Muscle of arm (tissue), 12 donors: ENCODE measurements around the gene IL21. TPM values are rescaled to one million over a fixed set of nuclear protein-coding genes. Genes with fewer than 3 reads are reported as not detected.

Source experiments
- DNase-seq: peaks from one replicate; pipeline ENCODE4 v3.0.0-alpha.2; 2013
- polyA plus RNA-seq, 12 donors: library from polyadenylated mRNA; unstranded; fragments of 120-200 nt; gene quantifications; one replicate each; pipeline ENCODE4 v1.2.1, GENCODE V29; 2013; ENCODE audit not compliant: insufficient read length in 12 of 12

IL21 gene
- polyA plus RNA-seq, 12 donors, result not detected

DNA sequence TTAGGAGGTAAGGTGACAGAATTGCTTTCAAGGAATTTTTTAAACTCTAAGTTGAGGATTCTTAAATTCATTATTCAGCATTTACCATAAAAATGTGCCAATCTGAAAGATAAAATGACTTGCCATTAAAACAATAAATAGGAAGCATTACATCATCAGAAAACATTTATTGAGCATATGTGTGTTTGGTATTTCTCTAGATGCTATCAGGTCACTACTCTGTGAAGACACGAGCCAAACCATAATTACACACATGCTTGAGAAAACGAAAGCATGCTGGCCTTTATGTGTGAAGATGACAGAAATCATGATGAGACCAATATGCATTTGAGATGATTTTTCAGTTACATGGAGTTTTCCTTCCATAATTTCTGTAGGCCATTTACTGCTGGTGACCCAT is 12.3 kb upstream of the IL21 start:
- DNase-seq, result no peak

DNA sequence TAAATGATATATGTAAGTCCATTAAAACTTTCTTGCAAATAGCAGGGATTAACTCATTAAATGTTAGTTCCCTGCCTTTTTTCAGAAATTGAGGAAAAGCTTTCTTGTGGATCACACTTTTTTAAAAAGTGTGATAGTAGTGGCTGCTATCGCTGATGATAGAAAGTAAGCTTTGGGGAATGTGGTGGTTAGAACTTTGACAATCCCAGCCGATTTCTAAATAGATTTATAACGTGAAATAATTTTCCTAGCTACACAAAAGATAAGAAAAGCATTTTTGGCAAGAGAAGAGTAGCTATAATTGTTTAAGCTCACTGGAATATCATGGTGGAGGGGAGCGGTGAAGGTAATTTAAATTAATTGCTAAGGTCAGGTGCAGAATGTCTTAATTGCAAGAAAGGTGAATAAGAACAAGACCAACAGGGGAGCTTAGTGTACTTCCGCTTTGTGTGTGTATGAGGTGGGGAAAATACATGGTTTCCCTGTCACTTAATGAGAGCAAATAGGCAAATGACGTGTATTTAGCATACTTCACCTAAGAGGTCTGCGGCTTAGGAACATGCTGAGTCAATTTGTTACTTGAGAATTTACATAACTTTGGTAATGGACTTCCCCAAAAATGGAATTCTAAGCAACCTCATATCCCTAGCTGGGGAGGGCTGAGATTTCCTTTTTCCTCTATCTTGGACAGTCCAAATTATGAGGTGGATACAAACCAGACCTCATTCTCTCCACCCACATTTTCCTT is 11.7 kb upstream of the IL21 start:
- DNase-seq, result no peak

DNA sequence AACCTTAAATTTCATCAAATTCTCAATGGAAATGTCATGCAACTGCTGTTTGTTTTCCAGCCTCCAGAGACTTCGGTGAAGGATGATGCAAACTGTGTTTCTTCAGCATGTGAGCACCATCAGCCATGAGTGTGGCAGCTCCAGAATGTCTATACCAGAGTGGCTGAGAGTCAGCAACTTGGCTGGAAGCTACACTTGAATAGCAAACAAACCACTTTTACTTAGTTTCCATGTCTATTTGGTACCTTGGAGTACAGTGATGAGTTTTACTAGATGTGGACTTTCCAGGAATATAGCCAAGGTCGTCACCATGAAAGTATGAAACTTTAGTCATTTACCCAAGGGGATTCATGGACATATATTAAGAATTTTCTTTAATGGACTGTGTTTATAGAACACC is 4.3 kb upstream of the IL21 start:
- no peak for DNase-seq

DNA sequence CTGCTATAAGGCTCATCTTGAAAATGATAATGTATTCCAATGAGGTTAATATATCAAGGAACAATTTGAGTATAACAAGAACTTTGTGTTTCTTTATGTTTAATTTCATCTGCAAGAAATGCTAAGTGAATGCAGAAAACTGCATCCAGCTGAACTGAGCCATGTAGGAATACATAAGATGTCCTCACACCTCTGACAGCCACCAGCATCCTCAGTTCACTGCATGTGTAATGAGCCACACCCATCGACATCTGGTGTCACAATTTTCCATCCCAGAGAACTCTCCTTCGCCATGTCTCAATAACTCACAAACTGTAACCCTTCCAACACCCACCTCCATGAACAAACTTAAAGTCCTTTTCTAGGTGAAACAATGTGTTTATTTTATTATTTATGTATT is 3.3 kb upstream of the IL21 start:
- no peak for DNase-seq

DNA sequence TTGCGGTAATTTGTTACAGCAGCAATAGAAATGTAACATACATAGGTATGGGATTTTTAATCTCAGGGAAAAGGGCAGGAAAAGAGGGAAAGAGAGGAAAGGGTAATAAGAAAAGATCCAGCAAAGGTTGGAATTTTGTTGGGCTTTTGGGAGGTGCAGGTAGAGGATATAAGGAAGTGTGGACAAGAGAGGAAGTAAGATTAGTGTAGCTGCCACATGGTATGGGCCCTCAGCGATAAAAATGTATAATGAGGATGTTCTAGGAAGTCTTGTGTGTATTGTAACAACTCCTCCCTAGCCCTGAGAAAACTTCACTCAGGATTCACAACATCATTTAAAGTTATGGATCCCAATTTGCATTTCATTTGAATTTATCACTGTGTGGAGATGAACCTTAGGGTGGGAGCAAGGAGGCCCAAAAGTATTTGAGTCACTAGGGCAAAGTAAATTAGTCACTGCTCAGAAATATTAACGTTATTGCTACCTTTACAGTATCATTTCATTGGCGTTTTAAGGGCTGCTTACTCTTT is 2.8 kb upstream of the IL21 start:
- no peak for DNase-seq

DNA sequence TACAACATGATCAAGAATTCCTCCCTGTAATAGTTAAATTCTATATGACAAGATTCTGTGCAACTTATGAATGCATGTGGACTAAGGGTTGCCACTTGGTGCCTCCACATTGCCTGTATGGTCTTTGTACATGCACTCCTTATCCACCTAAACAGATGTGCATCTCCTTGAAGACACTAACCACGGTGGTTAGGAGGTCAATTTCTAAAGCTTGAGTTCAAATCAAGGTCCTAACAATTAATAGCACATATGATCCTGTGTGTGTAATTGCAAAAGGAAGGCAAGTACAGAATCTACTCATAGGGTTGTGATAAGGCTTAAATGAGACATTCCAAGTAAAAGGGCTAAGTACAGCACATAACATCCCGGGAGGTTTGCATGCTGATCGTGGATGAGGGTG is 1.5 kb upstream of the IL21 start:
- no peak for DNase-seq

DNA sequence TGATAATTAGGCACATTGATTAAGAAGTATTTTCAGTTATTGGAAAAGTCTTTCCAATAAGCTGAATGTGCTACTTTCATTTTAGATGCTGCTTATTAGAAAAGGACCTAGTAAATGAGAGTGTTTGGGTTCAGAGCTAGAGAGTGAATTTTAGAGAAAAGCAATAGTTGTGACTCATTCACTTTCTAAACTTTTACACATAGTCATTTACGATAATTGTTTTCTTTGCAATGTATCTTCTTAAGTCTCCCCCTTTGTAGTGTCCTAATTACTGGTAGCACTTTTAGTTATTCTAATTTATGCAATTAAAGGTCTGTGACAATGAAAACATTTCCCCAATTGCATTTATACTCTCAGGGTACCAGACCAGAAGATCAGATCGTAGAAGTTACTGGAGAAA is 1.3 kb downstream of the IL21 start:
- DNase-seq, result no peak

DNA sequence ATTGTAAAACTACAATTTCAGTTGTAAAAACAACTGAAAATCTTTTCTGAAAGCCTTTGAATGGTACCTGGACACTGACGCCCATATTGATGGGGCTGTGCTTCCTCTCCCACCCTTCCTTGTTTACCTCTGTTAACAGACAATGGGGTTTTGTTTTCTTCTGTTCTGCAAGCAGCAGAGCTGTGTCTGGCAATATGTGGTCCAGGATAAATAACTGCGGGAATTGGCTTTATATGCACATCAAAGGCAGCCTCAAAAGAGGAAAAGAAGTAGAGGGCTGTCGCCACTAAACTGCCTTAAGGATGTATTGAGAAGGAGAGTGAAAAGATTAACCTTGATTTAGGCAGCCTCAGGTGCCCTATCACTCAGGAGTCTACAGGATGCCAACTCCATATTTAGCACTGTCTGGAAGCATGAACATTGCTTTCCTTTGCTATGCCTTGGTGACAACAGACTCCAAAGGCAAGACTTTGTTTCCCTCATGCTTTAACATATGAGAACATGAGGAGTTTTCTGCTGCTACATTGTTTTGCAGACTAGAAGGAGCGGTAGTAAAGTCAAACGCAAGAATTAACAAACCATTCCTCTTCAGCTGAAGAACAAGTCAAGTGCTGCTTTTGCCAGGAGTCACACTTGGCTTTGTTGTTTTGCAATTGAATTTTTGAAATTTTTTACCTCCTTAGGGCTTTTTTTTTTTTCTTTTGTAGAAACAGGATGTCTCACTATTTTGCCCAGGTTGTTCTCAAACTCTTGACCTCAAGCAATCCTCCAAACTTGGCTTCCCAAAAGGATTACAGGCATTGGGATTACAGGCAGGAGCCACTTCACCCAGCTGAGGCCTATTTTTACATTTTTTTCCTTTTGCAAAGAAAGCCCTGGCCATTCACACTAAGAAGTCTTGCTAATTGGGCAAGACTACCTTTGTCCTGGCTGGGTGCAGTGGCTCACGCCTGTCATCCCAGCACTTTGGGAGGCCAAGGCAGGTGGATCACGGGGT is 3.0 kb downstream of the IL21 start:
- DNase-seq, result no peak

DNA sequence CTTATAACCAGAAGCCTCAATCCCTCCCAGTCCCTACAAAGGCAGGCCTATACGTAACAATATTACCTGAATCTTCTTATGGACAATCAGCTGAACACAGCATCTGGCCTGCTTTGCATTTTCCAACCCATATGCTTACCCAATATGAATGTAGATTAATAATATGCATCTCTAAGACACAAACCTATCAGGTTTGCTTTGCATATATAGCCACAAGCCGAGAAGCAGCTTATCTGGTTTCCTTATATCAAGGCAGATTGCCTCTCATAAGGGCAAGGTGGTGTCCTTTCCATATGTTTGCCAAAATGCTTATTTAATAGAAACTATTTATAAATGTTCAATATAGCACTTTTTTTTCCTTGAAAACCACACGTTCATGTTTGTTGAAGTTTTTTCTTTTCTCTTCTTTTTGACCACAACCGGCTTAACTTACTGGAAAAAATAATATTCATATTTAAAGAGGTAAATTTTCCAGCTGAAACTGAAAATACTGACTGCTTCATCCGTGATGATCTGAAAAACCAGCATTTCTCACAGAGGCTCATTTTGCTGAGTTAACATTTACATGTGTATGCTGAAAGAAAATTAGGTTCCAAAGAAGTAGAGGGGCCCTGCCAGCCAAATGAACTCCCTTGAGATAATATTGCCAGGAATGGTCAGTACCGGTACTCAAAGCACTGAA is 3.8 kb downstream of the IL21 start:
- no peak for DNase-seq

DNA sequence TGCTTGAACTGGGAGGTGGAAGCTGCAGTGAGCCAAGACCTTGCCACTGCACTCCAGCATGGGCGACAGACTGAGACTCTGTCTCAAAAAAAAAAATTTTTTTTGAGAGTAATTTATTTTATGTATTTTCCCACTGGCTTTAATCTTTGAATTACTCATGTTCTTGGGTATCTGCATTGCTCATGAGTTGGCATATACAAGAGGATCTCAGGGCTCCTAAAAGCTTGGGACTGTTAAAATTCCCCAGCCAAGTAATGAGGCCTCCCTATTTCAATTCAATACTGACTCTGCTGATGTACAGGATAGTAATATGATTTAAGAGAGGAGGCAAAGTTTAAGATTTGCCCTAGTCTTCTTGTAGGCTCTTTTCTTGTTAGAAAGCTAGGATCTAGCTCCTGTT is 6.2 kb downstream of the IL21 start:
- DNase-seq, result no peak

DNA sequence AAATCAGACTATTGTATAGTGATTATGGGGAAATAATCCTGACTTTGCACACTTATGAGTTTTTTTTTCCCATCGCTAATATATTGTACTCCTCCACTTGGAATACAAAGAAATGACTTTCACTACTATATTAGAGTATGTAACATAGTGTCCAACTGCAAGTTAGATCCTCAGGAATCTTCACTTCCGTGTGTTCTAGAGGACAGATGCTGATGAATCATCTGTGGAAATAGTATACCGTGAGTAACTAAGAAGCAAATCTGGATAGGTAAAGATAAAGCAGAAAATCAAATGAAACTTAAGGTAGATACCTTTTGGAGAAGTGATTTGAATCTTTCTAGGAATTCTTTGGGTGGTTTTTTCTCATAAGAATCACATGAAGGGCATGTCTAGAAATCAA is 8.3 kb downstream of the IL21 start:
- DNase-seq, result no peak

DNA sequence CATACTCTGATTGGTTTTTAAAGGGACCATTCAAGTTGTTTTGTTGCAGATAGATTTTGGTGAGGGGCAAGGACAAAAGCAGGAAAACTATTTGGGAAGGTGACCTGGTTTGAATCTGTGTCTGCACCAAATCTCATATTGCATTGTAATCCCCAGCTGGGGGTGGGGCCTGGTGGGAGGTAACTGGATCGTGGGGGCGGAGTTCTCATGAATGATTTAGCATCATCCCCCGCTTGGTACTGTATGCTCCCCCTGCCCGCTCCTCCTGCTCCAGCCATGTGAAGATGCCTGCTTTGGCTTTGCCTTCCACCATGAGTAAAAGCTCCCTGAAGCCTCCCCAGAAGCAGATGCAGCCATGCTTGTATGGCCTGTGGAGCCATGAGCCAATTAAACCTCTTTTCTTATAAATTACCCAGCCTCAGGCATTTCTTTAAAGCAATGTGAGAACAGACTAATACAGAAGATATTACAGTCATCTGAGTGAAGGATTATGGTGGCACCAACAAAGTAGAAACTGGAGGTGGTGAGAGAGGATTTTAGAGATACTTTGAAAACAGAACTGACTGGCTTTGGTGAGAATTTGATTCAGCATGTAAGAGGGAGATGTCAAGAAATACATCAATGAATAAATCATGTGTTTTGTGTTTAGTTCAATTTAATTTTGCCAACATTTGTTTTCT is 14.4 kb downstream of the IL21 start:
- DNase-seq, result no peak

DNA sequence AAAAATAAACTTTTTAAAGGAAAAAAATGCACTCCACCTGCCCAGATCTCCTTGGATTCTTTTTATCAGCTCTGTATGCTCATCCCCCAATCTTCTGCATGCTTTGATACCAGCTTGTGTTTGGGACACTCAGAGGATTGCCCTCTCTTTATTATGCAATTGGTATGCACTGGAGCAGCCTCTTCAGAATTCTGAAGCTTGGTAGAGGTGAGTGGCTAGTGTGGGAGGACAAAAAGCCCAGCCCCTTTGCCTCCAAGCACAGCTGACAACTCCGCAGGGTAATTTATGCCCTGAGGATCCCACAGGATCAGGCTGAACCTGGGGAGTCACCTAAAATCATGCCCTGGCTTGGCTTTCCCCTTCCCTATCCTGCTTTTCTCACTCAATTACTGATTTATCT is 16.7 kb downstream of the IL21 start:
- DNase-seq, result no peak

DNA sequence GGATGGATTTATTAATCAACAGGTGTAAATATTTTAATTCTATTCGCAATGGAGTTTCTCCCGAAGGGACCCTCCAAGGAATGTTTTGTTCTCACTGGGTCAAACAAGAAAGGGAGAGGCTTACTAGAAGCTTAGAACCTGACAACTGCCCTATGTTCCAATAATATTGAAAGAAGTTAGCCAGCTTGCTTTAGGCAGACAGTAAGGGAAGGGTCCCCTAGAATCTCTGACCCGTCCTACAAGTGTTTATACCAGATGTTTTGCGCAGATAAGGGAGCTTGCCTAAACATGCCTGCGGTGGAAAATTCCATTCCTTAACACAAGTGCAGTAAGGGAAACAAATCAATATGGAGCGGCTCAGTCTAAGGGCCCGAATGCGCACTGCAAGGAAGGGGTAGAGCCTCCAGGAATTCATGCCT is 17.7 kb downstream of the IL21 start:
- DNase-seq, result no peak

DNA sequence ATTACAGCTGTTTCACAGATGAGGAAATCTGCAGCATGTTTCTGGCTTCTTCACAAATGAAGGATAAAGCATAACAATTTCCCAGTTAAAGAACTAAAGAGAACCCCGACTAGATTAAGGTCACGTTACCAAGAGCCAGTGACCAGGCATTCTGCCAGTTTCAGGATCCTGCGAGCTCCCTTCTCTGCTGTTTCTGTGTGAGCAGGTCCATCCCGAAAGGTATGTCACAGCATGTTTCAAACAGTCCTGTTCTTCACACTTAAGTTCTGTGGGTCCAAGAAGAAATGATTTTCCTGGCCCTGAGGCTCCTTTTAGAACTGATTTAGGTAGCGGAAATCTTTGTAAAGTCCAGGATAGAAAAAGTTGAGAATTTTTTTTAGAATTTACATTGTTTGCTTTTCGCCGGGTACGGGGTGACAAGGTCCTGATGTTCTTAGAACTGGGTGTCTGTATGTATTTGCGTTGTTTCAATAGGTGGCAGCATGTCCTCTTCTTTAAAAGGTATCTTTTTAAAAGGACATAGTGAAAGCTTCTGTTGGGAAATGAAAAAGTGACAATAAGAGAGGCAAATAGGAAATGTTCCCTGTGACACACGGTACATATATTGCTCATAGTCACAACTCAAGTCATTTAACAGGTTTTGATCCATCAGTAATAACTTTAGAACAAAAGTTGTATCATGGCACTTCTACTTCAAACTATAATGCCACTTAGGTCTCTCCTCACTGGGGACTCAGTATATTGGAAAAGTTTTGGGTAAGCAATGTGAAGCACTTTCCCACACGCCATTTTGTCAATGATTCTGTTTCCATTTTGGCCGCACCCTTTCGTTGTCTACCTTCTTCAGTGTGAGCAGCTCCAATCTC is 18.4 kb downstream of the IL21 start:
- peak; percentile 43 for DNase-seq

DNA sequence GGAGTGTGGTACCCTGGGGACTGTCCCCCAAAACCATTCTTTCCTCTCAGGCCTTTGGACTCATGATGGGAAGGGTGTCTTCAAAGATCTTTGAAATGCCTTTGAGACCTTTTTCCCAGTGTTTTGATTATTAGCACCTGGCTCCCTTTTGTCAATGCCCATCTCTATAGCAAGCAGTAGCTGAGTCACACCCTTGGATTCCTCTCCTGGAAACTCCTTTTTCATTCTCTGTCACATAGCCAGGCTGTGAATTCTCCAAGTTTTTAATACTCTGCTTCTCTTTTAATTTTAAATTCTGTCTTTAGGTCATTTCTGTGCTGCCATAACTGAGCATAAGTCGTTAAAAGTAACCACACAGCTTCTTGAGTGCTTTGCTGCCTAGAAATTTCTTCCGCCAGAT is 29.7 kb downstream of the IL21 start:
- no peak for DNase-seq

DNA sequence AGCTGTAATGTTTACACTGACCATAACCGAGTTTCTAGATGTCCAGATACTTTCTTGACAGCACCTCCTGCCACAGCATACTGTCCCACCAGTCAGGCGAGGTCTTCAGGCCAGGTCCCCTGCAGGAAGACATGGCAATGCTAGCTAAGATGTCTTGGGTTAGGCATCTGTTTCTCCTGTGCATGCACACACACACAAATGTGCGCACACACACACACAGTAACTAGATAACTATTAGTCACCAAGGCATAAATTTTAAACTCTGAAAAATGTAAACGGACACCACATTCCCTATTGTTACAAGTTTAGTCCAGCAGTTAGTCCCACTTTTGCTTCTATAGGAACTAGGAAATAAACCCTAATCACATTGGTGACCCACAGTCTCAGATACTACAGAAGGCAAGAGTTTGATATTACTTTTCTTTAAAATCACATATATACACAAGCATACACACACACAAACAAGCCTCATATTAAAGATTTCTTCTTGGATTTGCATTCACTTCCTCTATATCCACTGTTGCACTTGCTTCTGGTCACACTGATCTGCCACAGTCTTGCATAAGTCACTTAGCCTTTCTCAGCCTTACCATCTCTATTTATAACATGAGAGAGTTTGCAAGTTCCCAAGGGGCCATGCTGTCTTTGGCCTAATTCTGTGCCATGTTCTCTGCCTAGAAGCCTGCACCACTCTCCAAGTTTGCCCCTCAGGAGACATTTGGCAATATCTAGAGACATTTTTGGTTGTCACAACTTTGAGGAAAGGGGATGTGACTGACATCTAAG is 32.2 kb downstream of the IL21 start:
- no peak for DNase-seq

DNA sequence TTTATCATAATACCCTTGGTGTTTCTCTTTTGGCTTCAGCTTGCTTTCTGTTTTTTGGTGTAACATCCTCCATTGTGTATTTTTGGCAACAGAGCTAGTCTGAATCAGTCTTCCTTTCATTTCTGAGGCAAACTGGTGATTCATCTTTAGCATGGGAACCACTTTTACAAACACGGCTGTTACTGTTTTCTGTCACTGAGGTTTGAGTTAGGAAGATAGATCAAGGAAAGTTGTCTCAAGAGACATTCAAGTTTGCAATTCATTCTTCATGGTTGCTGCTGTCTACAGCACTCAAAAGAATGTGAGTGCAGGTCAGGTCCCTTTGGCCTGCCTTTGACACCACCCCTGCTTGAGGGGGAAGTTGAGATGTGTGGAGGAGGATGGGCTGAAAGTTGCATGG is 36.3 kb downstream of the IL21 start:
- DNase-seq, result no peak

DNA sequence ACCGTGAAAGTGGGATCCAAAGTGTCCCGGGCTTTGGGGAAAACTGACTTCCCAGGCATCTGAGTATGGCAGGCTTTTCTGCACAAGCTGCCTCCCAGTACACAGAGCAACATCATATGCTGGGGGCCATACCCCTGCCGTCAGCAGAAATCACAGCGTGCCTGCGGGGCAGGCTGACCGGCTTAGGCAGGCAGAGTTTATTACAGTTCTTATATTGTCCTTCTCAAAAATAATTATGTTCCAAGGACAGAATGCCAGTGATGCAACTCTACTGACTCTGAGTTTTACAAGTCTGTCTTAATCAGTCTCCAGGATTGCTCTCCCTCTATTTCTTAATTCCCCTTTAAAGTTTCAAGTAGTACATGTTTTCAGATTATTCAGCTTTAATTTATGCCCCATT is 37.0 kb downstream of the IL21 start:
- DNase-seq, result no peak
